H1 (cell line): ENCODE measurements around the gene CPED1. TPM values are rescaled to one million over a fixed set of nuclear protein-coding genes. Genes with fewer than 3 reads are reported as not detected.
A peak's percentile ranks its signal among the peaks of the same experiment; 100 is the strongest.

Source experiments
- CTCF ChIA-PET: fragments of 300-600 bp; sonication (Branson Sonifier 250); formaldehyde crosslinking; loops from one replicate; lab custom pipeline; 2021; ENCODE audit not compliant: partially characterized antibody; lab: Charles Lee
- POLR2A ChIA-PET: fragments of 300-600 bp; sonication (Branson Sonifier 250); formaldehyde crosslinking; loops from one replicate; lab custom pipeline; 2021; ENCODE audit warnings: inconsistent platforms; ENCODE audit not compliant: partially characterized antibody; lab: Charles Lee
- DNase-seq, 2 experiments: peaks; one replicate each; pipeline versions ENCODE4 v3.0.0 to v3.0.0-alpha.2; 2010 to 2022; ENCODE audit warnings: low spot score in 2 of 2, low read depth in 1 of 2, mixed read lengths in 1 of 2
- FAIRE-seq: peaks from 2 replicates; lab custom pipeline; 2011; peaks lifted over from hg19 to GRCh38; lab: Jason Lieb, UNC
- H2AFZ ChIP-seq: 2 replicates; pipeline ENCODE4 v1.8.1; 2012; ENCODE audit warnings: low read length, inconsistent platforms
- H2AK5ac ChIP-seq: 2 replicates; pipeline ENCODE4 v1.6.1; 2013; ENCODE audit warnings: low read depth, low read length
- H2BK120ac ChIP-seq: replicated peaks from 2 replicates; pipeline ENCODE3; 2013; ENCODE audit warnings: low read depth, low read length, inconsistent platforms
- H2BK12ac ChIP-seq: 2 replicates; pipeline ENCODE4 v1.6.1; 2013; ENCODE audit warnings: low read depth, low read length
- H2BK15ac ChIP-seq: 2 replicates; pipeline ENCODE4 v1.6.1; 2013; ENCODE audit warnings: low read length
- H2BK20ac ChIP-seq: 2 replicates; pipeline ENCODE4 v1.6.1; 2013; ENCODE audit warnings: low read length
- H2BK5ac ChIP-seq: 2 replicates; pipeline ENCODE4 v1.6.1; 2013; ENCODE audit warnings: low read depth, low read length
- H3K14ac ChIP-seq: 2 replicates; pipeline ENCODE4 v1.6.1; 2013; ENCODE audit warnings: inconsistent platforms; ENCODE audit not compliant: insufficient read length
- H3K18ac ChIP-seq: 2 replicates; pipeline ENCODE4 v1.6.1; 2013; ENCODE audit warnings: low read length; ENCODE audit errors: extremely low read depth
- H3K23ac ChIP-seq: 2 replicates; pipeline ENCODE4 v1.6.1; 2013; ENCODE audit warnings: inconsistent platforms; ENCODE audit not compliant: insufficient read length
- H3K23me2 ChIP-seq: 2 replicates; pipeline ENCODE4 v1.6.1; 2013; ENCODE audit warnings: low read depth, low read length
- H3K27ac ChIP-seq: 2 replicates; pipeline ENCODE4 v1.6.1; 2011; ENCODE audit warnings: low read depth, low read length, inconsistent platforms
- H3K27me3 ChIP-seq, 4 experiments: replicated peaks in 1 of 4; 1 replicate in 1 of 4; 2 replicates in 3 of 4; pipeline versions ENCODE4 v1.6.1 to v1.8.1; 2011 to 2013; ENCODE audit warnings: low read length in 3 of 4, mild to moderate bottlenecking in 3 of 4, inconsistent platforms in 2 of 4, mixed read lengths in 2 of 4, moderate library complexity in 1 of 4; ENCODE audit not compliant: control insufficient read depth in 3 of 4, insufficient read depth in 3 of 4; ENCODE audit errors: extremely low read depth in 1 of 4
- H3K36me3 ChIP-seq, 4 experiments: 2 replicates each; pipeline versions ENCODE4 v1.6.1 to v1.8.1; 2011 to 2013; ENCODE audit warnings: mild to moderate bottlenecking in 4 of 4, low read length in 3 of 4, moderate library complexity in 2 of 4, control low read depth in 1 of 4, inconsistent platforms in 1 of 4; ENCODE audit not compliant: insufficient read depth in 4 of 4, control insufficient read depth in 2 of 4
- H3K4ac ChIP-seq: replicated peaks from 2 replicates; pipeline ENCODE3; 2013; ENCODE audit warnings: low read length, low read depth, mixed read lengths, inconsistent platforms; ENCODE audit not compliant: insufficient read length
- H3K4me1 ChIP-seq, 4 experiments: replicated peaks in 1 of 4; 1 replicate in 1 of 4; 2 replicates in 3 of 4; pipeline versions ENCODE4 v1.6.1 to v1.8.1; 2011 to 2013; ENCODE audit warnings: low read length in 3 of 4, inconsistent platforms in 2 of 4, mixed read lengths in 1 of 4; ENCODE audit not compliant: insufficient read depth in 4 of 4, control insufficient read depth in 3 of 4
- H3K4me2 ChIP-seq, 2 experiments: 2 replicates each; pipeline versions ENCODE4 v1.6.1 to v1.8.1; 2011 to 2013; ENCODE audit warnings: low read depth in 2 of 2, low read length in 2 of 2, control low read depth in 1 of 2, inconsistent platforms in 1 of 2, mild to moderate bottlenecking in 1 of 2; ENCODE audit not compliant: insufficient read depth in 1 of 2
- H3K4me3 ChIP-seq, 4 experiments: fragments of 200-600, 300-600 bp in 1 of 4; sonication (generic), shearing (Covaris generic), sonication (Bioruptor Twin) in 1 of 4; 2 replicates each; pipeline versions ENCODE4 v1.5.1 to v1.8.1; 2011 to 2016; ENCODE audit warnings: low read length in 4 of 4, low read depth in 3 of 4, control low read depth in 2 of 4, inconsistent platforms in 2 of 4, mild to moderate bottlenecking in 2 of 4, mixed read lengths in 1 of 4, moderate library complexity in 1 of 4; ENCODE audit not compliant: insufficient read depth in 2 of 4; ENCODE audit errors: extremely low read depth in 1 of 4
- H3K56ac ChIP-seq: replicated peaks from 2 replicates; pipeline ENCODE3; 2013; ENCODE audit warnings: low read depth, mild to moderate bottlenecking, mixed read lengths, low read length, inconsistent platforms; ENCODE audit not compliant: insufficient read length
- H3K79me1 ChIP-seq: 2 replicates; pipeline ENCODE4 v1.6.1; 2013; ENCODE audit warnings: low read depth, low read length, control low read depth
- H3K79me2 ChIP-seq, 2 experiments: 2 replicates each; pipeline versions ENCODE4 v1.6.1 to v1.8.1; 2012 to 2013; ENCODE audit warnings: low read length in 2 of 2, mild to moderate bottlenecking in 2 of 2, inconsistent platforms in 1 of 2; ENCODE audit not compliant: insufficient read depth in 2 of 2, control insufficient read depth in 1 of 2
- H3K9ac ChIP-seq, 4 experiments: replicated peaks in 1 of 4; 1 replicate in 1 of 4; 2 replicates in 3 of 4; pipeline versions ENCODE4 v1.6.1 to v1.8.1; 2011 to 2013; ENCODE audit warnings: low read depth in 3 of 4, low read length in 3 of 4, control low read depth in 2 of 4, mild to moderate bottlenecking in 2 of 4, moderate library complexity in 2 of 4, inconsistent platforms in 1 of 4; ENCODE audit errors: extremely low read depth in 1 of 4
- H3K9me3 ChIP-seq, 2 experiments: 2 replicates each; pipeline versions ENCODE4 v1.6.1 to v1.8.1; 2012 to 2013; ENCODE audit warnings: mild to moderate bottlenecking in 2 of 2, moderate library complexity in 2 of 2, control low read depth in 1 of 2, inconsistent platforms in 1 of 2, low read depth in 1 of 2, low read length in 1 of 2, mixed read lengths in 1 of 2; ENCODE audit not compliant: insufficient read depth in 2 of 2
- H4K20me1 ChIP-seq, 2 experiments: replicated peaks in 1 of 2; 2 replicates each; pipeline versions ENCODE3 to v1.8.1; 2011 to 2013; ENCODE audit warnings: inconsistent platforms in 2 of 2, low read length in 2 of 2, mild to moderate bottlenecking in 1 of 2; ENCODE audit not compliant: insufficient read depth in 2 of 2, control insufficient read depth in 1 of 2
- H4K5ac ChIP-seq: 2 replicates; pipeline ENCODE4 v1.6.1; 2013; ENCODE audit warnings: low read length, low read depth, mixed read lengths, inconsistent platforms; ENCODE audit not compliant: insufficient read length
- H4K8ac ChIP-seq: 2 replicates; pipeline ENCODE4 v1.8.0; 2013; ENCODE audit warnings: mild to moderate bottlenecking, moderate library complexity, low read length, inconsistent platforms; ENCODE audit not compliant: insufficient read depth; ENCODE audit errors: extremely low read depth
- H4K91ac ChIP-seq: replicated peaks from 2 replicates; pipeline ENCODE3; 2013; ENCODE audit warnings: low read length, mixed read lengths, inconsistent platforms; ENCODE audit not compliant: insufficient read length
- BACH1 ChIP-seq: IDR thresholded peaks from 2 replicates; pipeline ENCODE4 v1.6.1; 2012; ENCODE audit warnings: low read length, improper control_type of control experiment
- BCL11A ChIP-seq, 2 experiments: IDR thresholded peaks; one replicate each; pipeline ENCODE4 v1.6.1; 2011; ENCODE audit warnings: low read depth in 2 of 2, low read length in 2 of 2, mild to moderate bottlenecking in 2 of 2
- CREB1 ChIP-seq: IDR thresholded peaks from 2 replicates; pipeline ENCODE4 v1.6.1; 2012; ENCODE audit warnings: inconsistent platforms
- KDM1A ChIP-seq: fragments of 200-600, 300-600 bp; sonication (generic); IDR thresholded peaks from 2 replicates; pipeline ENCODE4 v1.7.1; 2016; ENCODE audit warnings: mild to moderate bottlenecking, low read length, borderline replicate concordance
- MAFK ChIP-seq: IDR thresholded peaks from 2 replicates; pipeline ENCODE4 v1.6.1; 2012; ENCODE audit warnings: low read depth, mild to moderate bottlenecking, improper control_type of control experiment, low read length
- RAD21 ChIP-seq, 2 experiments: IDR thresholded peaks in 1 of 2; conservative IDR thresholded peaks in 1 of 2; 2 replicates each; pipeline ENCODE4 v1.6.1; 2011; ENCODE audit warnings: low read depth in 2 of 2, low read length in 2 of 2, improper control_type of control experiment in 1 of 2, inconsistent platforms in 1 of 2, mild to moderate bottlenecking in 1 of 2, moderate library complexity in 1 of 2
- SIRT6 ChIP-seq: IDR thresholded peaks from one replicate; pipeline ENCODE4 v1.7.1; 2012; ENCODE audit warnings: low read length, inconsistent platforms
- SRF ChIP-seq: IDR thresholded peaks from 2 replicates; pipeline ENCODE4 v1.6.1; 2011; ENCODE audit warnings: mild to moderate bottlenecking, low read depth, low read length, moderate library complexity
- USF2 ChIP-seq: IDR thresholded peaks from 2 replicates; pipeline ENCODE4 v1.6.1; 2011; ENCODE audit warnings: low read length, improper control_type of control experiment
- ZNF274 ChIP-seq: IDR thresholded peaks from 2 replicates; pipeline ENCODE4 v1.7.0; 2012; ENCODE audit warnings: low read length, borderline replicate concordance; ENCODE audit errors: extremely low read depth
- WGBS, 2 experiments: shearing (Covaris generic) in 1 of 2; methylation state at CpG; one replicate each; pipeline versions ENCODE4 v1.1.6 to v1.1.7; 2013 to 2015; ENCODE audit warnings: low lambda C conversion rate in 2 of 2, mixed read lengths in 2 of 2, inconsistent platforms in 1 of 2, low coverage in 1 of 2, missing lambda C conversion rate in 1 of 2; ENCODE audit not compliant: insufficient replicate concordance in 2 of 2, insufficient coverage in 1 of 2, insufficient read length in 1 of 2; ENCODE audit errors: extremely low coverage in 1 of 2, missing lambda C conversion rate in 1 of 2; 5-methylcytosine and 5-hydroxymethylcytosine counted together
- polyA plus RNA-seq, 7 experiments: library from polyadenylated mRNA; depleted of rRNA in 3 of 7; stranded (reverse) in 5 of 7; unstranded in 2 of 7; fragments of >200 nt in 5 of 7; fragments of 200-250 nt in 2 of 7; gene quantifications; 1 replicate in 5 of 7; 2 replicates in 1 of 7; 4 replicates in 1 of 7; pipeline versions ENCODE4 v1.2.1 to v1.2.3, GENCODE V29; 2011 to 2013; ENCODE audit warnings: missing spikeins in 2 of 7, mixed read lengths in 2 of 7
- total RNA-seq: library from RNA; stranded (reverse); fragmentation: NEBNext Ultra II Directional; extraction: Animal tissue kit (Norgen Biotek cat#: 25700); gene quantifications from 2 replicates; pipeline ENCODE4 v1.2.1, GENCODE V29; 2021

The CPED1 gene
- total and polyA plus RNA-seq, 2 of the 8 experiments (the other 6 are each of a cell fraction or from before 2014, with no cell fraction given): 0.08 to 0.39 TPM

DNA sequence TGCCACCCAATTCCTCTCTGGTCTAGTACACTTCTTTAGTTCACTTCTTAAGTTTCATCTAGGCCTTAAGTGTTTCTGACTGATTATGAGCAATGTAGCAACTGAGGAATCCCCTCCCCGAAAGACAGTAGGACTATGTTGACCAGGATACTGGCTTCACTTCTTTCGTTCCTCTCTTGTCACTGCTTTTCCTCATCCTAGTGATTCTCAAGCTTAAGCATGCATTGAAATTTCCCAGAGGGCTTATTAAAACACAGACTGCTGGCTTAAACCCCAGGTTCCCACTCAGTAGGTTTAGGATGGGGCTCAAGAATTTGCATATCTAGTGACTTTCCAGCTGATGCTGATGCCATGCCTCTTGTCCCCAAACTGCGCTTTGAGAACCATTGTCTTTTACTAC, 175.7 kb downstream of the CPED1 start:
- no peak overlapping the region for H3K4ac ChIP-seq
- WGBS, 2 experiments: 89% methylated on average over 3 of the region's 3 CpGs; no CpG with 5 or more reads in 1 of the 2 experiments
- no peak for FAIRE-seq

More for the DNA sequence above, 175.7 kb downstream of the CPED1 start:
- H3K4me1 ChIP-seq: no peaks in the 10 kb centered on the region
- H4K5ac ChIP-seq: no peak overlapping the region
- H3K79me2 ChIP-seq: no peaks in the 10 kb centered on the region
- H4K91ac ChIP-seq: no peak overlapping the region
- H3K56ac ChIP-seq: no peak overlapping the region
- no peak overlapping the region for H2BK5ac ChIP-seq
- no peak for DNase-seq
- ChIA-PET POLR2A (no interaction called here), CTCF (interaction anchor here (1.2 to 1.8 kb wide), 2 partner anchors 11 to 56 kb away, joined by 3 read pairs; no protein-coding TSS in a partner anchor)
- H2BK20ac ChIP-seq: no peak overlapping the region
- H2BK120ac ChIP-seq: no peak overlapping the region
- no peaks in the 10 kb centered on the region for H3K9me3 ChIP-seq
- no peak overlapping the region for H3K23ac ChIP-seq
- H3K27ac ChIP-seq: no peak overlapping the region
- H2BK12ac ChIP-seq: no peak overlapping the region
- no peaks in the 10 kb centered on the region for H3K23me2 ChIP-seq
- no peak overlapping the region for H3K4me3 ChIP-seq
- H3K9ac ChIP-seq: no peak overlapping the region
- H2AFZ ChIP-seq: 0 out of 2 replicates have a peak overlapping the region, but pooled peaks have one; percentile 46
- no peaks in the 10 kb centered on the region for H4K20me1 ChIP-seq
- no peak overlapping the region for H3K4me2 ChIP-seq
- TF ChIP-seq MAFK (no peak), RAD21 (IDR thresholded peaks at IDR 0.05 in 1 of 2, conservative IDR thresholded peaks at IDR 0.05 in 1 of 2; ENCODE audit: low read depth in 2 of 2, low read length in 2 of 2) (no peak), SRF (no peak), KDM1A (no peak), BACH1 (no peak), CREB1 (no peak), USF2 (no peak), ZNF274 (no peak), SIRT6 (no peak), BCL11A (IDR thresholded peaks at IDR 0.05; ENCODE audit: low read depth in 2 of 2, low read length in 2 of 2) (no peak)
- no peaks in the 10 kb centered on the region for H3K79me1 ChIP-seq
- no peak overlapping the region for H3K18ac ChIP-seq
- H3K14ac ChIP-seq: no peak overlapping the region
- no peak overlapping the region for H2BK15ac ChIP-seq
- H2AK5ac ChIP-seq: no peak overlapping the region
- no peak overlapping the region for H4K8ac ChIP-seq
- no peaks in the 10 kb centered on the region for H3K36me3 ChIP-seq
- H3K27me3 ChIP-seq: no peaks in the 10 kb centered on the region
